Measurements from ENCODE around the gene CCND3. TPM values are rescaled to one million over a fixed set of nuclear protein-coding genes. Genes with fewer than 3 reads are reported as not detected.

The CCND3 gene
- 35.6 and 35.7 TPM in 2 replicates for total RNA-seq

DNA sequence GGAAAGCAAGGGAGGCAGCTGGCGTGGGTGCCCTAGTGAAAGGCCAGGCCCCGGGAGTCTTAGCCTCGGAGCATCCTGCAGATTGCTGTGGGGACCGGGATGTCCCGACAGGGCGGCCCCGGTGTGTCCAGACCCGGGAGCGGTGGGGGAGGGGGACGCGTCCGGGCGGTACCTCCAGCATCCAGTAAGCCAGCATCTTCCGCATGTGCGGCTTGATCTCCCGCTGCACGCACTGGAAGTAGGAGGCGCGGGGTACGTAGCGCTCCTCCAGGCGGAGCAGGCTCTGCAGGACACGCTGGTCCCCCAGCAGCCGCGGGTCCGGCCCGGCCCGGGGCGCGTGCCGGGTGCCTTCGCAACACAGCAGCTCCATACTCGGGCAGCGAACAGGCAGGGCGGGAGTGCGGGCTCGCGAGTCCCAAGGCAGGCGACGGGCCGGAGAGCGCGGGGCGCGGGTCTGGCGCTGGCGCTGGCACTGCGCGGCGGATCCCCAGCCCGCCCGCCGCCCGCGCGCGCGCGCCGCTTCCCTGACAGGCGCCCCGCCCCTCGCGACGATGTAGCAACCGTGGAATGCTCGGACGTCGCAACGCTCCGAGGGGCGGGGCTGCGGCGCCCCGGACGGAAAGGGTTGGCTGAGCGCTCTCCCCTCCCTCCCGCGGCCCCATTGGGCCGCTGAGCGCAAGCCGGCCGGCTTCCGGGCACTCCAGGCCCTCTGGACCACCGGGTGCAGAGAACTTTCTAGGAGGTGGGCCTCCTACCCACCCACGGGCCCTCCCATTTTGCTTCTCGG, at the start of gene CCND3:
Gene CCND3 (minus strand): TSS at position 529 of the 787 bp plus-strand sequence. CDS start 159 bp downstream, at position 370.

GRCh38 chr6:41920921-41921711, 20.5 kb downstream of the CCND3 start, which contains the start of the genes BYSL and MED20:
BYSL (plus strand) TSS chr6:41921499; CDS start chr6:41921563, 64 bp downstream.
MED20 (minus strand) TSS chr6:41921139; CDS start chr6:41921018, 121 bp downstream.

GRCh38 chr6:41895300-41896233, 46.0 kb downstream of the CCND3 start, which contains the start of gene USP49:
USP49 (minus strand) TSS chr6:41895375; CDS start chr6:41806983, 88,392 bp downstream.

Other genes with a start within 250 kb of the CCND3 start
- 10.8 and 11.5 TPM in 2 replicates for gene TFEB, start 206.2 kb downstream of the CCND3 start, total RNA-seq
- not detected in 2 replicates for gene PGC, start 194.4 kb downstream of the CCND3 start, total RNA-seq
- 0.43 and 0.72 TPM in 2 replicates for gene FRS3, start 161.9 kb downstream of the CCND3 start, total RNA-seq
- 1.9 TPM in 1 of 2 replicates, not detected in the other for gene PRICKLE4, start 161.0 kb downstream of the CCND3 start, total RNA-seq
- gene TOMM6, start 154.1 kb downstream of the CCND3 start, total RNA-seq: 74.2 and 76.5 TPM in 2 replicates
- 1.9 TPM in 2 replicates for gene USP49, start 46.4 kb downstream of the CCND3 start, total RNA-seq
- 21.0 and 42.0 TPM in 2 replicates for gene MED20, start 20.7 kb downstream of the CCND3 start, total RNA-seq
- 16.6 and 19.3 TPM in 2 replicates for gene BYSL, start 20.3 kb downstream of the CCND3 start, total RNA-seq
- gene TAF8, start 108.7 kb upstream of the CCND3 start, total RNA-seq: 14.5 and 15.8 TPM in 2 replicates
- gene C6orf132, start 200.8 kb upstream of the CCND3 start, total RNA-seq: 15.8 and 19.8 TPM in 2 replicates
- not detected in 2 replicates for gene GUCA1A, start 231.6 kb upstream of the CCND3 start, total RNA-seq

All from tracheal epithelial cell (primary cell).